A549 (cell line): ENCODE data around the gene LRIT2.

Experiments used
- BHLHE40 ChIP-seq: IDR thresholded peaks from 2 replicates; pipeline ENCODE4 v1.6.1; 2012; ENCODE audit warnings: low read depth, low read length, inconsistent platforms
- CEBPB ChIP-seq, 2 experiments: fragments of >200 bp in 1 of 2; sonication (Bioruptor Twin) in 1 of 2; formaldehyde crosslinking in 1 of 2; IDR thresholded peaks; 2 replicates each; pipeline ENCODE4 v1.6.1; 2012 to 2016
- MAFK ChIP-seq: fragments of 450-650 bp; IDR thresholded peaks from 2 replicates; pipeline ENCODE4 v1.6.1; 2014; ENCODE audit not compliant: partially characterized antibody
- POLR2AphosphoS2 ChIP-seq: conservative IDR thresholded peaks from 2 replicates; pipeline ENCODE4 v1.6.1; 2012; ENCODE audit warnings: low read length, improper control_type of control experiment, inconsistent platforms
- SMC3 ChIP-seq: fragments of >200 bp; sonication (Bioruptor Twin); formaldehyde crosslinking; IDR thresholded peaks from 3 replicates; pipeline ENCODE4 v1.6.1; 2018; ENCODE audit warnings: inconsistent platforms
- ZFP36 ChIP-seq: fragments of 450-650 bp; IDR thresholded peaks from 2 replicates; pipeline ENCODE4 v1.6.1; 2014; ENCODE audit warnings: borderline replicate concordance; ENCODE audit not compliant: partially characterized antibody
- TF ChIP-seq, protein P1 (sequence below): fragments of >200 bp; sonication (Bioruptor Twin); formaldehyde crosslinking; IDR thresholded peaks from 3 replicates; pipeline ENCODE4 v1.6.1; 2016
- TF ChIP-seq, protein P2 (sequence below): fragments of >200 bp; sonication (Bioruptor Twin); formaldehyde crosslinking; IDR thresholded peaks from 3 replicates; pipeline ENCODE4 v1.5.1; 2016
- TF ChIP-seq, protein P3 (sequence below): fragments of 200-600 bp; sonication (generic); IDR thresholded peaks from 2 replicates; pipeline ENCODE4 v1.6.1; 2016; ENCODE audit warnings: antibody characterized with exemption, mild to moderate bottlenecking, moderate library complexity
- TF ChIP-seq, protein P4 (sequence below): IDR thresholded peaks from 2 replicates; pipeline ENCODE4 v1.6.1; 2012
- TF ChIP-seq, protein P5 (sequence below): fragments of 450-650 bp; IDR thresholded peaks from 2 replicates; pipeline ENCODE4 v1.6.1; 2014; ENCODE audit warnings: antibody characterized with exemption
- TF ChIP-seq, protein P6 (sequence below): IDR thresholded peaks from 2 replicates; pipeline ENCODE4 v1.6.1; 2012
- TF ChIP-seq, protein P7 (sequence below): fragments of 250-450 bp; sonication (Bioruptor Pico); IDR thresholded peaks from 2 replicates; pipeline ENCODE4 v1.5.0; 2021; ENCODE audit warnings: mild to moderate bottlenecking, moderate library complexity, borderline replicate concordance

DNA sequence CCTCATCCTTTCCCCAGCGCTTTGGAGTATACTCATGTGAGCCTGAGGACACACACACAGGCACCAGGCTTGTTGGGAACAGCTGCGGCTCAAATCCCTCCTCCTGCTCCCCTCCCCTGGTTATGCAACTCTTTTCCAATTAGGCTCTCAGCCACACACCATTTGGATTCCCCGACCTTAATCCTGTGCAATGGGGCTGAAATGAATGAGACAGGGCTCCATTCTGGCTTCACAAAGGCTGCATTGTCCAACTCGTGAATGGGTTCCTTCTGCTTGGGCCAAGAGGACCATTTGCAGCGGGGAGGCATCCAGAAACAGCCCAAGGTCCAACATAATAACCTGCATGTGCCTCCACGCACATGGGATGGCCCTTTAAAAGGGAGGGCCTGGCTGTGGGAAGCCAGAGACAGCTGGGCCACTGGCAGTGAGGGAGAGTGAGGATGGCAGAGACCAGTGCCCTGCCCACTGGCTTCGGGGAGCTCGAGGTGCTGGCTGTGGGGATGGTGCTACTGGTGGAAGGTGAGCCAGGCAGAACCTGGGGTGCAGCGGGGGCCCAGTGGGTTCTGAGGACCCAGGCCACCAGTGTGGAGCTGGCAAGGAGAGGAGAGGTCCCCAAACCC lies 19.4 kb upstream of the LRIT2 start, which contains the start of gene RGR:
- TF ChIP-seq, protein P1, sequence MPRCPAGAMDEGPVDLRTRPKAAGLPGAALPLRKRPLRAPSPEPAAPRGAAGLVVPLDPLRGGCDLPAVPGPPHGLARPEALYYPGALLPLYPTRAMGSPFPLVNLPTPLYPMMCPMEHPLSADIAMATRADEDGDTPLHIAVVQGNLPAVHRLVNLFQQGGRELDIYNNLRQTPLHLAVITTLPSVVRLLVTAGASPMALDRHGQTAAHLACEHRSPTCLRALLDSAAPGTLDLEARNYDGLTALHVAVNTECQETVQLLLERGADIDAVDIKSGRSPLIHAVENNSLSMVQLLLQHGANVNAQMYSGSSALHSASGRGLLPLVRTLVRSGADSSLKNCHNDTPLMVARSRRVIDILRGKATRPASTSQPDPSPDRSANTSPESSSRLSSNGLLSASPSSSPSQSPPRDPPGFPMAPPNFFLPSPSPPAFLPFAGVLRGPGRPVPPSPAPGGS = no peak
- TF ChIP-seq, protein P2, sequence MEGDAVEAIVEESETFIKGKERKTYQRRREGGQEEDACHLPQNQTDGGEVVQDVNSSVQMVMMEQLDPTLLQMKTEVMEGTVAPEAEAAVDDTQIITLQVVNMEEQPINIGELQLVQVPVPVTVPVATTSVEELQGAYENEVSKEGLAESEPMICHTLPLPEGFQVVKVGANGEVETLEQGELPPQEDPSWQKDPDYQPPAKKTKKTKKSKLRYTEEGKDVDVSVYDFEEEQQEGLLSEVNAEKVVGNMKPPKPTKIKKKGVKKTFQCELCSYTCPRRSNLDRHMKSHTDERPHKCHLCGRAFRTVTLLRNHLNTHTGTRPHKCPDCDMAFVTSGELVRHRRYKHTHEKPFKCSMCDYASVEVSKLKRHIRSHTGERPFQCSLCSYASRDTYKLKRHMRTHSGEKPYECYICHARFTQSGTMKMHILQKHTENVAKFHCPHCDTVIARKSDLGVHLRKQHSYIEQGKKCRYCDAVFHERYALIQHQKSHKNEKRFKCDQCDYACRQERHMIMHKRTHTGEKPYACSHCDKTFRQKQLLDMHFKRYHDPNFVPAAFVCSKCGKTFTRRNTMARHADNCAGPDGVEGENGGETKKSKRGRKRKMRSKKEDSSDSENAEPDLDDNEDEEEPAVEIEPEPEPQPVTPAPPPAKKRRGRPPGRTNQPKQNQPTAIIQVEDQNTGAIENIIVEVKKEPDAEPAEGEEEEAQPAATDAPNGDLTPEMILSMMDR = no peak
- TF ChIP-seq, protein P3, sequence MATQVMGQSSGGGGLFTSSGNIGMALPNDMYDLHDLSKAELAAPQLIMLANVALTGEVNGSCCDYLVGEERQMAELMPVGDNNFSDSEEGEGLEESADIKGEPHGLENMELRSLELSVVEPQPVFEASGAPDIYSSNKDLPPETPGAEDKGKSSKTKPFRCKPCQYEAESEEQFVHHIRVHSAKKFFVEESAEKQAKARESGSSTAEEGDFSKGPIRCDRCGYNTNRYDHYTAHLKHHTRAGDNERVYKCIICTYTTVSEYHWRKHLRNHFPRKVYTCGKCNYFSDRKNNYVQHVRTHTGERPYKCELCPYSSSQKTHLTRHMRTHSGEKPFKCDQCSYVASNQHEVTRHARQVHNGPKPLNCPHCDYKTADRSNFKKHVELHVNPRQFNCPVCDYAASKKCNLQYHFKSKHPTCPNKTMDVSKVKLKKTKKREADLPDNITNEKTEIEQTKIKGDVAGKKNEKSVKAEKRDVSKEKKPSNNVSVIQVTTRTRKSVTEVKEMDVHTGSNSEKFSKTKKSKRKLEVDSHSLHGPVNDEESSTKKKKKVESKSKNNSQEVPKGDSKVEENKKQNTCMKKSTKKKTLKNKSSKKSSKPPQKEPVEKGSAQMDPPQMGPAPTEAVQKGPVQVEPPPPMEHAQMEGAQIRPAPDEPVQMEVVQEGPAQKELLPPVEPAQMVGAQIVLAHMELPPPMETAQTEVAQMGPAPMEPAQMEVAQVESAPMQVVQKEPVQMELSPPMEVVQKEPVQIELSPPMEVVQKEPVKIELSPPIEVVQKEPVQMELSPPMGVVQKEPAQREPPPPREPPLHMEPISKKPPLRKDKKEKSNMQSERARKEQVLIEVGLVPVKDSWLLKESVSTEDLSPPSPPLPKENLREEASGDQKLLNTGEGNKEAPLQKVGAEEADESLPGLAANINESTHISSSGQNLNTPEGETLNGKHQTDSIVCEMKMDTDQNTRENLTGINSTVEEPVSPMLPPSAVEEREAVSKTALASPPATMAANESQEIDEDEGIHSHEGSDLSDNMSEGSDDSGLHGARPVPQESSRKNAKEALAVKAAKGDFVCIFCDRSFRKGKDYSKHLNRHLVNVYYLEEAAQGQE = no peak
- TF ChIP-seq, protein P4, sequence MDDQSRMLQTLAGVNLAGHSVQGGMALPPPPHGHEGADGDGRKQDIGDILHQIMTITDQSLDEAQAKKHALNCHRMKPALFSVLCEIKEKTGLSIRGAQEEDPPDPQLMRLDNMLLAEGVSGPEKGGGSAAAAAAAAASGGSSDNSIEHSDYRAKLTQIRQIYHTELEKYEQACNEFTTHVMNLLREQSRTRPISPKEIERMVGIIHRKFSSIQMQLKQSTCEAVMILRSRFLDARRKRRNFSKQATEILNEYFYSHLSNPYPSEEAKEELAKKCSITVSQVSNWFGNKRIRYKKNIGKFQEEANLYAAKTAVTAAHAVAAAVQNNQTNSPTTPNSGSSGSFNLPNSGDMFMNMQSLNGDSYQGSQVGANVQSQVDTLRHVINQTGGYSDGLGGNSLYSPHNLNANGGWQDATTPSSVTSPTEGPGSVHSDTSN = no peak
- TF ChIP-seq, protein P5, sequence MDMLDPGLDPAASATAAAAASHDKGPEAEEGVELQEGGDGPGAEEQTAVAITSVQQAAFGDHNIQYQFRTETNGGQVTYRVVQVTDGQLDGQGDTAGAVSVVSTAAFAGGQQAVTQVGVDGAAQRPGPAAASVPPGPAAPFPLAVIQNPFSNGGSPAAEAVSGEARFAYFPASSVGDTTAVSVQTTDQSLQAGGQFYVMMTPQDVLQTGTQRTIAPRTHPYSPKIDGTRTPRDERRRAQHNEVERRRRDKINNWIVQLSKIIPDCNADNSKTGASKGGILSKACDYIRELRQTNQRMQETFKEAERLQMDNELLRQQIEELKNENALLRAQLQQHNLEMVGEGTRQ = no peak
- TF ChIP-seq BHLHE40 (no peak), CEBPB (IDR thresholded peaks at IDR 0.05) (no peak), POLR2AphosphoS2 (no peak), MAFK (no peak), ZFP36 (no peak), SMC3 (no peak)
- TF ChIP-seq, protein P6, sequence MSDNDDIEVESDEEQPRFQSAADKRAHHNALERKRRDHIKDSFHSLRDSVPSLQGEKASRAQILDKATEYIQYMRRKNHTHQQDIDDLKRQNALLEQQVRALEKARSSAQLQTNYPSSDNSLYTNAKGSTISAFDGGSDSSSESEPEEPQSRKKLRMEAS = no peak
- TF ChIP-seq, protein P7, sequence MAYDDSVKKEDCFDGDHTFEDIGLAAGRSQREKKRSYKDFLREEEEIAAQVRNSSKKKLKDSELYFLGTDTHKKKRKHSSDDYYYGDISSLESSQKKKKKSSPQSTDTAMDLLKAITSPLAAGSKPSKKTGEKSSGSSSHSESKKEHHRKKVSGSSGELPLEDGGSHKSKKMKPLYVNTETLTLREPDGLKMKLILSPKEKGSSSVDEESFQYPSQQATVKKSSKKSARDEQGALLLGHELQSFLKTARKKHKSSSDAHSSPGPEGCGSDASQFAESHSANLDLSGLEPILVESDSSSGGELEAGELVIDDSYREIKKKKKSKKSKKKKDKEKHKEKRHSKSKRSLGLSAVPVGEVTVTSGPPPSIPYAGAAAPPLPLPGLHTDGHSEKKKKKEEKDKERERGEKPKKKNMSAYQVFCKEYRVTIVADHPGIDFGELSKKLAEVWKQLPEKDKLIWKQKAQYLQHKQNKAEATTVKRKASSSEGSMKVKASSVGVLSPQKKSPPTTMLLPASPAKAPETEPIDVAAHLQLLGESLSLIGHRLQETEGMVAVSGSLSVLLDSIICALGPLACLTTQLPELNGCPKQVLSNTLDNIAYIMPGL (CRISPR knock-in tag) = no peak
